ENCODE measurements around the gene S100A9.

S100A9 gene

GRCh38 chr1:153390938-153391710 is 33.5 kb downstream of the S100A9 start, which contains the start of gene S100A8:
TSS of gene S100A8 (minus strand) at chr1:153391073. CDS start at chr1:153390535, 538 bp downstream.
- Histone ChIP-seq H3K4me1 (ENCODE audit: control insufficient read depth, insufficient read depth, low read length, poor library complexity, severe bottlenecking) (no peaks in the 10 kb centered on the region), H3K4me3 (ENCODE audit: extremely low read depth, insufficient read depth, low read length, poor library complexity, severe bottlenecking) (no peak within 1 kb of the TSS), H3K27ac (ENCODE audit: low read depth, low read length, severe bottlenecking) (no peak within 1 kb of the TSS), H3K9me3 (ENCODE audit: control insufficient read depth, low read length) (no peaks in the 10 kb centered on the region), H3K36me3 (ENCODE audit: control insufficient read depth, insufficient read depth, low read length) (no peaks in the 10 kb centered on the region)
- WGBS, 2 experiments (ENCODE audit: insufficient coverage in 2 of 2), result 83 to 85% methylated on average over 4 to 5 of the region's 7 CpGs

- no CpG with 5 or more reads among the region's 3 CpGs for WGBS, 2 experiments (ENCODE audit: insufficient coverage in 2 of 2)
- no peak overlapping the region for H3K4me3 ChIP-seq (ENCODE audit: extremely low read depth, insufficient read depth, low read length, poor library complexity, severe bottlenecking)
These were observed 34.6 kb downstream of the S100A9 start for GRCh38 chr1:153392258-153392657.

GRCh38 chr1:153392822-153393221 is 35.2 kb downstream of the S100A9 start:
- 100% methylated on average over 2 of the region's 3 CpGs; no CpG with 5 or more reads in 1 of the 2 experiments for WGBS, 2 experiments (ENCODE audit: insufficient coverage in 2 of 2)
- no peaks in the 10 kb centered on the region for H3K4me1 ChIP-seq (ENCODE audit: control insufficient read depth, insufficient read depth, low read length, poor library complexity, severe bottlenecking)
- no peak overlapping the region for H3K4me3 ChIP-seq (ENCODE audit: extremely low read depth, insufficient read depth, low read length, poor library complexity, severe bottlenecking)
- H3K27ac ChIP-seq (ENCODE audit: low read depth, low read length, severe bottlenecking), result no peak overlapping the region
- no peaks in the 10 kb centered on the region for H3K9me3 ChIP-seq (ENCODE audit: control insufficient read depth, low read length)
- no peaks in the 10 kb centered on the region for H3K36me3 ChIP-seq (ENCODE audit: control insufficient read depth, insufficient read depth, low read length)

More at GRCh38 chr1:153392258-153392657, 34.6 kb downstream of the S100A9 start:
- H3K27ac ChIP-seq (ENCODE audit: low read depth, low read length, severe bottlenecking), result no peak overlapping the region
- H3K36me3 ChIP-seq (ENCODE audit: control insufficient read depth, insufficient read depth, low read length), result no peaks in the 10 kb centered on the region
- no peaks in the 10 kb centered on the region for H3K9me3 ChIP-seq (ENCODE audit: control insufficient read depth, low read length)
- H3K4me1 ChIP-seq (ENCODE audit: control insufficient read depth, insufficient read depth, low read length, poor library complexity, severe bottlenecking), result no peaks in the 10 kb centered on the region

- Histone ChIP-seq H3K36me3 (ENCODE audit: control insufficient read depth, insufficient read depth, low read length) (no peaks in the 10 kb centered on the region), H3K4me1 (ENCODE audit: control insufficient read depth, insufficient read depth, low read length, poor library complexity, severe bottlenecking) (no peaks in the 10 kb centered on the region), H3K27ac (ENCODE audit: low read depth, low read length, severe bottlenecking) (no peak overlapping the region), H3K9me3 (ENCODE audit: control insufficient read depth, low read length) (no peaks in the 10 kb centered on the region), H3K4me3 (ENCODE audit: extremely low read depth, insufficient read depth, low read length, poor library complexity, severe bottlenecking) (no peak overlapping the region)
- WGBS, 2 experiments (ENCODE audit: insufficient coverage in 2 of 2), result 79 to 83% methylated on average over 3 of the region's 6 CpGs
These were observed 36.3 kb downstream of the S100A9 start for GRCh38 chr1:153393926-153394325.

- Histone ChIP-seq H3K4me1 (ENCODE audit: control insufficient read depth, insufficient read depth, low read length, poor library complexity, severe bottlenecking) (no peaks in the 10 kb centered on the region), H3K4me3 (ENCODE audit: extremely low read depth, insufficient read depth, low read length, poor library complexity, severe bottlenecking) (no peak overlapping the region), H3K27ac (ENCODE audit: low read depth, low read length, severe bottlenecking) (no peak overlapping the region), H3K9me3 (ENCODE audit: control insufficient read depth, low read length) (no peaks in the 10 kb centered on the region), H3K36me3 (ENCODE audit: control insufficient read depth, insufficient read depth, low read length) (no peaks in the 10 kb centered on the region)
- 80 to 88% methylated on average over 5 of the region's 5 CpGs for WGBS, 2 experiments (ENCODE audit: insufficient coverage in 2 of 2)
These were observed 36.7 kb downstream of the S100A9 start for GRCh38 chr1:153394391-153394790.

- Histone ChIP-seq H3K9me3 (ENCODE audit: control insufficient read depth, low read length) (no peaks in the 10 kb centered on the region), H3K4me1 (ENCODE audit: control insufficient read depth, insufficient read depth, low read length, poor library complexity, severe bottlenecking) (no peaks in the 10 kb centered on the region), H3K36me3 (ENCODE audit: control insufficient read depth, insufficient read depth, low read length) (no peaks in the 10 kb centered on the region), H3K4me3 (ENCODE audit: extremely low read depth, insufficient read depth, low read length, poor library complexity, severe bottlenecking) (no peak overlapping the region), H3K27ac (ENCODE audit: low read depth, low read length, severe bottlenecking) (no peak overlapping the region)
- 86 to 92% methylated on average over 4 to 7 of the region's 7 CpGs for WGBS, 2 experiments (ENCODE audit: insufficient coverage in 2 of 2)
These were observed 37.6 kb downstream of the S100A9 start for GRCh38 chr1:153395136-153395685.

- Histone ChIP-seq H3K4me1 (ENCODE audit: control insufficient read depth, insufficient read depth, low read length, poor library complexity, severe bottlenecking) (no peaks in the 10 kb centered on the region), H3K36me3 (ENCODE audit: control insufficient read depth, insufficient read depth, low read length) (no peaks in the 10 kb centered on the region), H3K27ac (ENCODE audit: low read depth, low read length, severe bottlenecking) (no peak overlapping the region), H3K4me3 (ENCODE audit: extremely low read depth, insufficient read depth, low read length, poor library complexity, severe bottlenecking) (no peak overlapping the region), H3K9me3 (ENCODE audit: control insufficient read depth, low read length) (no peaks in the 10 kb centered on the region)
- 71 to 93% methylated on average over 1 to 3 of the region's 6 CpGs for WGBS, 2 experiments (ENCODE audit: insufficient coverage in 2 of 2)
These were observed 38.1 kb downstream of the S100A9 start for GRCh38 chr1:153395776-153396175.

GRCh38 chr1:153396461-153396860 is 38.8 kb downstream of the S100A9 start:
- Histone ChIP-seq H3K4me1 (ENCODE audit: control insufficient read depth, insufficient read depth, low read length, poor library complexity, severe bottlenecking) (no peaks in the 10 kb centered on the region), H3K27ac (ENCODE audit: low read depth, low read length, severe bottlenecking) (no peak overlapping the region), H3K9me3 (ENCODE audit: control insufficient read depth, low read length) (no peaks in the 10 kb centered on the region), H3K36me3 (ENCODE audit: control insufficient read depth, insufficient read depth, low read length) (no peaks in the 10 kb centered on the region), H3K4me3 (ENCODE audit: extremely low read depth, insufficient read depth, low read length, poor library complexity, severe bottlenecking) (no peak overlapping the region)
- 86 to 88% methylated on average over 3 of the region's 6 CpGs for WGBS, 2 experiments (ENCODE audit: insufficient coverage in 2 of 2)

- Histone ChIP-seq H3K4me3 (ENCODE audit: extremely low read depth, insufficient read depth, low read length, poor library complexity, severe bottlenecking) (no peak overlapping the region), H3K27ac (ENCODE audit: low read depth, low read length, severe bottlenecking) (no peak overlapping the region), H3K9me3 (ENCODE audit: control insufficient read depth, low read length) (no peaks in the 10 kb centered on the region), H3K36me3 (ENCODE audit: control insufficient read depth, insufficient read depth, low read length) (no peaks in the 10 kb centered on the region), H3K4me1 (ENCODE audit: control insufficient read depth, insufficient read depth, low read length, poor library complexity, severe bottlenecking) (no peaks in the 10 kb centered on the region)
- 90 to 92% methylated on average over 16 of the region's 19 CpGs for WGBS, 2 experiments (ENCODE audit: insufficient coverage in 2 of 2)
These were observed 39.6 kb downstream of the S100A9 start for GRCh38 chr1:153397051-153397923.

GRCh38 chr1:153397924-153398651 is 40.4 kb downstream of the S100A9 start:
- 86 to 100% methylated on average over 2 of the region's 6 CpGs for WGBS, 2 experiments (ENCODE audit: insufficient coverage in 2 of 2)
- Histone ChIP-seq H3K27ac (ENCODE audit: low read depth, low read length, severe bottlenecking) (no peak overlapping the region), H3K4me1 (ENCODE audit: control insufficient read depth, insufficient read depth, low read length, poor library complexity, severe bottlenecking) (no peaks in the 10 kb centered on the region), H3K36me3 (ENCODE audit: control insufficient read depth, insufficient read depth, low read length) (no peaks in the 10 kb centered on the region), H3K4me3 (ENCODE audit: extremely low read depth, insufficient read depth, low read length, poor library complexity, severe bottlenecking) (no peak overlapping the region), H3K9me3 (ENCODE audit: control insufficient read depth, low read length) (no peaks in the 10 kb centered on the region)
